Smooth muscle cell of trachea (primary cell): ENCODE data around the gene PGD. TPM values are rescaled to one million over a fixed set of nuclear protein-coding genes. Genes with fewer than 3 reads are reported as not detected.

Experiments used
- total RNA-seq: library from RNA; depleted of rRNA; stranded (reverse); fragments of >200 nt; gene quantifications from 2 replicates; pipeline ENCODE4 v1.2.1, GENCODE V29; 2014

PGD gene
- 234 and 565 TPM in 2 replicates for total RNA-seq

GRCh38 chr1:10398734-10399443, at the start of gene PGD:
Gene PGD, plus strand, starts transcription at chr1:10399064. Its CDS starts 54 bp downstream, at chr1:10399118.

GRCh38 chr1:10430216-10431069, 31.6 kb downstream of the PGD start, which contains the start of gene CENPS:
Gene CENPS, plus strand, starts transcription at chr1:10430433. Its CDS starts 85 bp downstream, at chr1:10430518.

GRCh38 chr1:10449751-10450150, 50.9 kb downstream of the PGD start, which contains the start of gene CORT:
Gene CORT, plus strand, starts transcription at chr1:10450031. Its CDS starts 193 bp downstream, at chr1:10450224.

Other genes with a start within 250 kb of the PGD start
- 31.1 and 43.6 TPM in 2 replicates for gene KIF1B, start 188.5 kb upstream of the PGD start, total RNA-seq
- gene CENPS, start 31.4 kb downstream of the PGD start, total RNA-seq, result 10.6 and 16.7 TPM in 2 replicates
- not detected in 2 replicates for gene CORT, start 51.0 kb downstream of the PGD start, total RNA-seq
- gene DFFA, start 73.5 kb downstream of the PGD start, total RNA-seq, result 34.2 and 45.5 TPM in 2 replicates
- gene PEX14, start 75.9 kb downstream of the PGD start, total RNA-seq, result 16.0 and 17.5 TPM in 2 replicates